Occipital lobe (tissue), 2 donors: Measurements from ENCODE around the gene URB1. TPM values are rescaled to one million over a fixed set of nuclear protein-coding genes. Genes with fewer than 3 reads are reported as not detected.
A peak's percentile ranks its signal among the peaks of the same experiment; 100 is the strongest.
"Not testable (repeated sequence)": the region's sequence is repeated elsewhere in the genome, so short reads cannot be mapped to it uniquely, and the experiment has no call there.

ENCODE experiments used
- DNase-seq: peaks from one replicate; lab custom pipeline; 2025; lab: John Stamatoyannopoulos, UW
- total RNA-seq: library from RNA; depleted of rRNA; stranded (reverse); fragments of >200 nt; gene quantifications from one replicate; pipeline ENCODE4 v1.2.3, GENCODE V29; 2014

URB1 gene
- total RNA-seq, 1 donor from 2014 or later, result 13.1 TPM

DNA sequence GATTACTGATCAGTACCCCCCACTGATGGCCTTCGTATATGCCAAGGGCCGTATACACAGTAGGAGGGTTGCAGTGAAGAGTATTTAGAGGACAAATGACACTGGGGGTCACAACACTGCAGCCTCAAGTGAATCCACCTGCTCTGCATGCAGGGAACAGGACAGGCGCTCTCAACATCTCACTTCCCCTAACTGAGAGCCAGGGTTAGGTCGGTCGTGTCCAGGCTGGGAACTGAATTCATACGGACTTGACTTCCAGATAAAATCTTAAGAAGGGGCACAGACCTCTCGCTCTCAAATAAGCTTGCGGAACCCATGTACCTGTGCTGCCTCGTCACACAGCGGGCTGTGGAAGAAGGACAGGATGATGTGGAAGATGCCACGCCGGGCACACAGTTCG lies 71.3 kb downstream of the URB1 start:
- no peak for DNase-seq

DNA sequence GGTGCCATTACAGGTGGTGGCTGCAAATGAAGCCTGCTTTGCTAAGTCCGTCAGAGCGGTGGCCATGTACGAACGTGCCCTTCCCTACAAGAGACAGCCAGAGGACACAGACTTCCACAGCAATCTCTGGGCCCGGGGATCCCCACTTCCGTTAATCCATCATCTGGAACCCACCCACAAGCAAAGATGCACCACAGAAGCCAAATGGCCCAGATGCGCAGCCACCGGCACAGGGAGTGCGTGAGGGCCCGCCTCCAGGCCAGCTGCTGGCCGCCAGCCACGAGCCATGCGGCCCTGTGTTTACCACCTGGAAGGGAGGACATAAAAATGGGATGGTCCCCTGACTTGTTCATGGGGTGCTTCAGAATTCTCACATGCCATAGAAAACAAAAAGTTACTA lies 72.1 kb downstream of the URB1 start:
- DNase-seq, result no peak

GRCh38 chr21:32320059-32320458 lies 72.8 kb downstream of the URB1 start:
- no peak for DNase-seq

DNA sequence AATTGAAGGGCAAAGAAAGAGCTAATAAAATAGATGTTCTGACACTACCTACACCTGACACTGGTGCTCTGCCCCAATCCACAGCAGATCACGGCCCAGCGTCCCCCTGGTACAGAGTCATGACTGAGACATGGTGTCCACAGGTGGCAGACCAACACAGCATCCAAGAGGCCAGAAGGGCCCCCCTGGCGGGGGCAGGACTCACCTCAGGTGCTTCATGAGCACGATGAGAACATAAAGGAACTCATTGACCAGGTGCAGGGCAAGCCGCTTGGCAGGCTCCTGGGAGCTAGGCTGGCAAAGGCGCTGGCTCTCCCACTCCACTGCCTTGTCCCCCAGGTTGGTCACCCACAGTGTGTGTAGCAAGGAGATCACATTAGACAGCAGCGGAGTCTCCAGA lies 73.8 kb downstream of the URB1 start:
- no peak for DNase-seq

- no peak for DNase-seq
Observed at GRCh38 chr21:32317726-32318125, 75.1 kb downstream of the URB1 start.

DNA sequence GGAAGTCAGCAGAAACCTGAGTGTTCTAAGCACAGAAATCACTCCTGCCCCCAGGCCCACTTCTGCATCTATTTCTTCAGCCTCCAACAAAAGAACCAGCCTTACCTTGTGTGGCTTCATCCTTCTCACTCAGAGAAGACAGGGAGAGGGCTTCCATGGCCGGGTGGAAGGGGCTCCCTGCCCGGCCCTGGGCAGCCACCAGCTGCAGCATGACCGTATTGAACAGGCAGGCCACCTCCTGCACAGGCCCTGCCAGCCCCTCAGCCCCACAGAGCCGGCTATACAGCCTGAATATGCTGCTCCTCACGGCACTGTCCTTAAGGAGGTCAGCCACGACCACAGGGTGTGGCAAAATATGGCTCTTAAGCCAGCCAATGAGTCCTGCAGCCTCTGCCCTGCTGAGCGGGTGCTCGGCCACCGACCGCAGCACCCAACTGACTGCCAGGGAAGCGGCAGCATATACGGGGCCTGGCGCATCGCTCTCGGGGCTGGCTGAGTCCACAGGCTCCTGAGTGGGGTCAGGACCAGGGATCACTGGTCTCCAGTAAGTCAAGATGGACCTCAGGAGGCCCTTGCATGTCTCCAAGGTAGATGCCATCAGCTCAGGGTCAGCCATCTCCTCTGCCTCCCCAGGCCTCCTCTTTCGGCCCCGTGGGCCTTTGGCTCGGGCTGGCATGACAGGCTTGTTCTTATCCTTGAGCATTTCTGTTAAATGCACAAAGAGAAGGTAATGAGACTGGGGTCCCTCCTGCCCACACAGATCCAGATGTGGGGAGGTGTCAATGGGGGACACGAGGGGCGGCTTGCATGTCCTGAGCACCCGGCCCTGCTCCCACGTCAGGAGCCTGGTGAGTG lies 76.2 kb downstream of the URB1 start:
- DNase-seq, result no peak

GRCh38 chr21:32315511-32316281 lies 77.1 kb downstream of the URB1 start:
- DNase-seq, result no peak

- no peak for DNase-seq
Observed at GRCh38 chr21:32314806-32315205, 78.0 kb downstream of the URB1 start.

DNA sequence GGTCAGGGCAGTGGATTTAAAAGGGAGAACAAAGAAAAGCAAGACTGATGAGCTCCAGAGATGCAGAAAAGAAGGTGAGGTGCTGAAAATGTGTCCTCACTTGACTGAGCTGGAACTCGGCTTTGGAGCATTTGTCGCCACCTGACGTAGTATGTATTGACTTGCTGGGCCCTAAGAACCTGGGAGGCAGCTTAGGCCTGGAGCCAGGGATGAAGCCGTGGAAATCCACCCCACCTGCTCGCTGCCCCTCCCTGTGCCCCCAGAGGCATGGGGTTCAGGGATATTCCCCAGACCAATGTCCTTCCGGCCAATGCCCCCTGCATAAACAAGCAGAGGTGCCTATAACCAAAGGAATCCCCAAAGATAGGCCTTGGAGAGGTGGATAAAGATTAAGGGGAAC lies 79.8 kb downstream of the URB1 start:
- no peak for DNase-seq

DNA sequence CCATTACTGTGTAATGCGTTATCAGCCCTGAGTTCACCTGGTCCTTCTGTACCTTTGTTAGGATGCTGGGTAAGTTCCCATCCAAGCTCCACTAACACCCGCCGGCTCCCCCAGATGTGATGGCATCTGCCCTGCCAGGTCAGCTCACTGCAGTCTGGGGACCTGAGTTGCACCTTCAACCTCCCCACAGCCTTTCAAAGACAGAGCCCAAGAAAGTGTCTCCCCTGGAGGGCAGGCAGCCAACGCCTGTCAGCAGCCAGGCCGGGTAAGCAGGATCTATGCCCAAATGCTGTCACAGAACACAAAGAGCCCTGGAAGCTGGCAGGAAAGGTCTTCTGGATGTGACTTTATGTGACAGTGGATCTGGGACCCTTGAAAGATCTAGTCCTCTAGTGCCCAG lies 80.5 kb downstream of the URB1 start:
- DNase-seq, result no peak

GRCh38 chr21:32311621-32312020 lies 81.2 kb downstream of the URB1 start:
- DNase-seq, result no peak

GRCh38 chr21:32310976-32311375 lies 81.8 kb downstream of the URB1 start:
- not testable (repeated sequence) for DNase-seq

GRCh38 chr21:32309906-32310460 lies 82.8 kb downstream of the URB1 start:
- no peak for DNase-seq

- DNase-seq, result no peak
Observed at GRCh38 chr21:32308696-32309095, 84.1 kb downstream of the URB1 start.

GRCh38 chr21:32307706-32308105 lies 85.1 kb downstream of the URB1 start:
- DNase-seq, result no peak

DNA sequence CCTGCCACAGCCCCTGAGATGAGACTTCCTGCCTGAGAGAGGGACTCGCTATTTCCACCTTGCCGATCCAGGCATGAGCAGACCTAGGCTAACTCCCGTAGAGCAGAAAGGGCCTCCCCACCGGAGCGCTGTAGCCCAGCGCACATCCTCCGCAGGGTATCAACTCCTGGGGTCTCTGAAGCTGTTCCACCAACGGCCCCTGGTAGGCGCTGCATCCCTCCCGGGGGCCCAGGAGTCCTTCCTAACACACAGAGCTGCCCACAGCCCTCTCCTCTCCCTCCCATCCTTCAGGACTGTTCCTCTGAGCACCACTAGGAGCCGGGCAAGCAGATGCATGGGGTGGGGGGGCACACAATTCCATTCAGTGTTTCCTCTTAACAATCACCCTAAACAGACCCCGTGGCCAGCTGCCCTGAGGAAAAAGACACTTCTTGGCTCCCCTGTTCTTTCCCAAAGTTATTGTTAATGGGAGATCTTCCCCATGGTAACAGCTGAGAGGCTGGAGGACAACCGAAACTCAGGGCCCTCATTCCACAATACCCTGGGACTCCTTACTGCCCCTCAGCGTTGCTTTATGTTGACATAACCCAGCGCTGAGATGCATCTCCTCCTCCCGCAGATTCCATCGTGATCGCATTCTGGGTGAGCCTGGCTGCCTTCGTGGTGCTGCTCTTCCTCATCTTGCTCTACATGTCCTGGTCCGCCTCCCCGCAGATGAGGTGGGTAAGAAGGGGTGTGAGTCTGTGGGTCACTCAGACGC lies 86.6 kb downstream of the URB1 start:
- peak; percentile 58 for DNase-seq

DNA sequence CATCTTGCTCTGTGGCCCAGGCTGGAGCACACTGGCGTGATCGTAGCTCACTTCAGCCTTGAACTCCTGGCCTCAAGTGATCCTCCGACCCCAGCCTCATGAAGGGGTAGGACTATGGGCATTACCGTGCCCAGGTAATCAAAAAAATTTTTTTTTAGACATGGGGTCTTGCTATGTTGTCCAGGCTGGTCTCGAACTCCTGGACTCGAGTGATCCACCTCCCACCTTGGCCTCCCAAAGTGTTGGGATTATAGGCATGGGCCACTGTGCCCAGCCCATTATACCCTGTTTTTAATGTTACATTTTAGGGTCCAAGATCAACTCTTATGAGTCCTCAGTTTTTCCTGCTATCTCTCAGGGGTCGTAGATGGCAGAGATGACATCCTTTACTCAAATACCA lies 87.8 kb downstream of the URB1 start:
- DNase-seq, result no peak

DNA sequence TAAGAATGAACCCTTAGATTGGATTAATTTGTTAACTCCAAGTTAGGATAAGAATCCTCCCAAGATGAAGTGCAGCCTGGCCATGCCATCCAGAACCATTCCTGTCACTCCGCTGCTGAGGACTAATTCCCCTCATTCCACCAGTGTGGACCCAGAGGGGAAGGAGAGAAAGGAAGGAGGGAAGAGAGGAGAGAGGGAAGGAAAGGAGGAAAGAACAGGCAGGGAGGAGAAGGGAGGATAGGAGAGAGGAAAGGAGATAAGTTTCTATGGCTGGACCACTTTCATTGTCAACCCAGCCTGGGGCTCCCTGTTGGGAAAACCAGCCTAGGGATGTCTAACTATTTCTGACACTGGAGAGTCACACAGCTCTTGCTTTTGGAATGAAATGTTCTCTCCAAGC lies 89.4 kb downstream of the URB1 start:
- no peak for DNase-seq

GRCh38 chr21:32302560-32302959 lies 90.3 kb downstream of the URB1 start:
- DNase-seq, result no peak

- no peak for DNase-seq
Observed at GRCh38 chr21:32301596-32301995, 91.2 kb downstream of the URB1 start.

GRCh38 chr21:32300117-32300681 lies 92.6 kb downstream of the URB1 start:
- DNase-seq, result no peak
